Transverse colon (tissue), 4 donors: ENCODE measurements around the gene MLF1. TPM values are rescaled to one million over a fixed set of nuclear protein-coding genes. Genes with fewer than 3 reads are reported as not detected.

Experiments used
- DNase-seq: peaks from one replicate; pipeline ENCODE4 v3.0.0-alpha.2; 2019
- H3K27ac ChIP-seq, 4 donors: fragments of 200-600 bp; sonication (generic); 2 replicates each; pipeline ENCODE4 v1.5.1; 2016 to 2018; ENCODE audit warnings: inconsistent platforms in 4 of 4
- H3K27me3 ChIP-seq: fragments of 200-600 bp; sonication (generic); 2 replicates; pipeline ENCODE4 v1.5.1; 2017; ENCODE audit warnings: inconsistent platforms
- H3K36me3 ChIP-seq, 4 donors: fragments of 200-600 bp; sonication (generic); 2 replicates each; pipeline ENCODE4 v1.5.1; 2017 to 2019; ENCODE audit warnings: inconsistent platforms in 4 of 4
- H3K4me1 ChIP-seq, 4 donors: fragments of 200-600 bp; sonication (generic); 2 replicates each; pipeline ENCODE4 v1.5.1; 2017 to 2020; ENCODE audit warnings: inconsistent platforms in 4 of 4
- H3K4me3 ChIP-seq, 4 donors: fragments of 200-600 bp; sonication (generic); 1 replicate in 1 of 4; 2 replicates in 3 of 4; pipeline versions ENCODE4 v1.5.1 to v1.6.1; 2017 to 2019; ENCODE audit warnings: inconsistent platforms in 4 of 4
- H3K9me3 ChIP-seq, 2 donors: fragments of 200-600 bp; sonication (generic); 2 replicates each; pipeline ENCODE4 v1.5.1; 2017 to 2019; ENCODE audit warnings: inconsistent platforms in 2 of 2
- EP300 ChIP-seq: sonication (generic); formaldehyde crosslinking; IDR thresholded peaks from one replicate; pipeline ENCODE4 v1.6.1; 2017; ENCODE audit warnings: antibody characterized with exemption, low read depth
- POLR2A ChIP-seq: fragments of 450-650 bp; IDR thresholded peaks from one replicate; pipeline ENCODE4 v1.6.1; 2016; ENCODE audit warnings: antibody characterized with exemption, mild to moderate bottlenecking, moderate library complexity
- POLR2AphosphoS5 ChIP-seq, 3 donors: sonication (generic); formaldehyde crosslinking; IDR thresholded peaks; one replicate each; pipeline ENCODE4 v1.6.1; 2016; ENCODE audit warnings: antibody characterized with exemption in 3 of 3
- WGBS, 2 donors: methylation state at CpG; one replicate each; pipeline ENCODE4 v1.1.5; 2018; ENCODE audit warnings: low coverage in 1 of 2; 5-methylcytosine and 5-hydroxymethylcytosine counted together
- in situ Hi-C, 4 donors: fragments of 200-750 bp; cut with MboI; loops; one replicate each; pipeline versions ENCODE4 v1.15.0 to v1.15.1; 2017; ENCODE audit warnings: low sequenced_read_pairs in 3 of 4, low pct_ligation_motif_present in 1 of 4, low pct_unique_long_range_greater_than_20kb in 1 of 4
- intact Hi-C: fragments of 100-400 bp; cut with DNase I; formaldehyde crosslinking; loops from one replicate; pipeline ENCODE4 v1.15.1; 2023; ENCODE audit warnings: low total_unique reads
- total RNA-seq, 4 donors: library from RNA; depleted of rRNA; stranded (reverse); fragments of >200 nt; gene quantifications; one replicate each; pipeline ENCODE4 v1.1.0, GENCODE V29; 2016
- TF ChIP-seq, protein P1 (sequence below), 5 experiments: fragments of 200-600 bp in 3 of 5; fragments of 450-650 bp in 2 of 5; sonication (generic) in 3 of 5; IDR thresholded peaks; 1 replicate in 2 of 5; 2 replicates in 3 of 5; pipeline ENCODE4 v1.5.1; 2016 to 2017; ENCODE audit warnings: antibody characterized with exemption in 5 of 5, inconsistent platforms in 3 of 5, mild to moderate bottlenecking in 2 of 5, moderate library complexity in 1 of 5

The MLF1 gene
- total RNA-seq, 4 donors from 2014 or later, result 0.60 to 21.7 (median 3.6) TPM

DNA sequence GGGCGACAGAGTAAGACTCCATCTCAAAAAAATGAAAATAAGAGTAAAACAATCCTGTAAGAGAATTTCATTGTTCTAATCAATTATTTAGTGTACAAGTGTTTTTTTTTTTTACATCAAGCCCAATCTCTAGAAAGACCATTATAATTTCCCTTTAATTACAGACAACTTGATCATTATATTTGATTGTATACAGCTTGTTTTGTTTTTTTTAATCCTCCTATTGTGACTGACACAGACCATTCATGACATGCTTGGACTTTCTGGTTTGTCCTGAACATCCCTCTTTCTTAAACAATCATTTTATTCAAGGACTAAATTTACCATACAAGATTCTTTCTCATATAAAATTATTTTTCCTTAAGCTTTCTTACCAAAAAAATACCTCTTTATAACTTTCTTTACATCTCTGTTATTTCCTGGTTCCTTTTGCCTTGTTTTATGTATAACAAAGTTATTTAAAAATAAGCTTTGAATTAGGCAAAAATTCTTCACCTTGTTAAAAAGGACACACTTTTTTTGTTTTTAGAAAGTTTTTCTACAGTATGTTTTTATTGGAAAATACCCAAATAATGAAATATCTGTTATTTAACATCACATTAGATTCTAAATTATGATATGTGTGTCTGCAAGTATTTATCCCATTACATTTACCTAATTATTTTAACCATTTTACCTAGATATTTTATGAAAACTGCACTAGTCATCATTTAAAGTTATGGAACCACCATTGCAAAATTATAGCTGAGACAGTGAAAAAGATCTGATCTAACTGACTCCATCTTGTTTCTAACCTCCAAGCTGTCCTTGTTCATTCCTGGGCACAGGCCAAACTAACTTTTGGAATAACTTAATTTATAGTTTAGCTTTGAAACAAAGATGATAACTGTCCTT lies 47.2 kb downstream of the MLF1 start:
- no peaks in the 10 kb centered on the region for H3K36me3 ChIP-seq
- DNase-seq, result no peak
- intact Hi-C loops, result no loop called here
- H3K9me3 ChIP-seq, result peaks cover 0 to 16% of the 10 kb centered on the region in 2 donors
- no peak overlapping the region for H3K4me3 ChIP-seq
- no peaks in the 10 kb centered on the region for H3K27me3 ChIP-seq
- no peak for TF ChIP-seq POLR2A
- TF ChIP-seq, protein P1, sequence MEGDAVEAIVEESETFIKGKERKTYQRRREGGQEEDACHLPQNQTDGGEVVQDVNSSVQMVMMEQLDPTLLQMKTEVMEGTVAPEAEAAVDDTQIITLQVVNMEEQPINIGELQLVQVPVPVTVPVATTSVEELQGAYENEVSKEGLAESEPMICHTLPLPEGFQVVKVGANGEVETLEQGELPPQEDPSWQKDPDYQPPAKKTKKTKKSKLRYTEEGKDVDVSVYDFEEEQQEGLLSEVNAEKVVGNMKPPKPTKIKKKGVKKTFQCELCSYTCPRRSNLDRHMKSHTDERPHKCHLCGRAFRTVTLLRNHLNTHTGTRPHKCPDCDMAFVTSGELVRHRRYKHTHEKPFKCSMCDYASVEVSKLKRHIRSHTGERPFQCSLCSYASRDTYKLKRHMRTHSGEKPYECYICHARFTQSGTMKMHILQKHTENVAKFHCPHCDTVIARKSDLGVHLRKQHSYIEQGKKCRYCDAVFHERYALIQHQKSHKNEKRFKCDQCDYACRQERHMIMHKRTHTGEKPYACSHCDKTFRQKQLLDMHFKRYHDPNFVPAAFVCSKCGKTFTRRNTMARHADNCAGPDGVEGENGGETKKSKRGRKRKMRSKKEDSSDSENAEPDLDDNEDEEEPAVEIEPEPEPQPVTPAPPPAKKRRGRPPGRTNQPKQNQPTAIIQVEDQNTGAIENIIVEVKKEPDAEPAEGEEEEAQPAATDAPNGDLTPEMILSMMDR (IDR thresholded peaks at IDR 0.05), result no peak
- TF ChIP-seq POLR2AphosphoS5 (IDR thresholded peaks at IDR 0.05), result no peak
- TF ChIP-seq EP300, result no peak
- WGBS, 2 donors, result 58 to 63% methylated on average over 1 of the region's 1 CpG
- H3K27ac ChIP-seq, result no peak overlapping the region
- in situ Hi-C loops, result no loop called here
- no peaks in the 10 kb centered on the region for H3K4me1 ChIP-seq

DNA sequence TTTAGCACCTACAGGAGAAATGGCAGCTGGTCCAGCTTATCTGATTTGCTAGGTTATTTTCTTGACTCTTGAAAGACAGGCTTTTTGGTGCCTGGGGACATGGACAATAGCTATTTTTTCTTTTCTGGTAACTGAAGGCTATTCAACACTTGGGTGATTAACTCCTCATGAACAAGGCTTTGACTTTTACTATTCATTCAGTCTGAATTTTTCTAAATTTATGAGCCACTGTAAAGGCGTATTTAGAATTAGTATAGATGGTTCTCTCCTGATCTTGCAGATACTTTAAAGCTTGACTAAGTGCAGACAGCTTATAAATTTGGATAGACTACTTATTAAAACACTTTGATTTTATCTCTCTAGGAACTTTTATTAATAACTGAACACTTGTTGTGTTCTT lies 54.9 kb downstream of the MLF1 start:
- WGBS, 2 donors, result 0 to 84% methylated on average over 1 of the region's 1 CpG
- intact Hi-C loops (no loop called here), in situ Hi-C loops (no loop called here)
- Histone ChIP-seq H3K36me3 (no peaks in the 10 kb centered on the region), H3K4me1 (no peaks in the 10 kb centered on the region), H3K9me3 (peaks cover 0 to 4% of the 10 kb centered on the region in 2 donors), H3K27ac (no peak overlapping the region), H3K4me3 (no peak overlapping the region), H3K27me3 (no peaks in the 10 kb centered on the region)
- TF ChIP-seq EP300 (no peak), POLR2A (no peak)
- DNase-seq, result no peak

GRCh38 chr3:158631981-158632380 lies 61.0 kb downstream of the MLF1 start:
- no peaks in the 10 kb centered on the region for H3K27me3 ChIP-seq
- TF ChIP-seq POLR2A, result no peak
- no peak overlapping the region for H3K27ac ChIP-seq
- no peaks in the 10 kb centered on the region for H3K4me1 ChIP-seq
- DNase-seq, result no peak
- no peak overlapping the region for H3K4me3 ChIP-seq
- no peaks in the 10 kb centered on the region for H3K36me3 ChIP-seq
- H3K9me3 ChIP-seq, result no peaks in the 10 kb centered on the region
- intact Hi-C loops, result no loop called here
- in situ Hi-C loops, result no loop called here

DNA sequence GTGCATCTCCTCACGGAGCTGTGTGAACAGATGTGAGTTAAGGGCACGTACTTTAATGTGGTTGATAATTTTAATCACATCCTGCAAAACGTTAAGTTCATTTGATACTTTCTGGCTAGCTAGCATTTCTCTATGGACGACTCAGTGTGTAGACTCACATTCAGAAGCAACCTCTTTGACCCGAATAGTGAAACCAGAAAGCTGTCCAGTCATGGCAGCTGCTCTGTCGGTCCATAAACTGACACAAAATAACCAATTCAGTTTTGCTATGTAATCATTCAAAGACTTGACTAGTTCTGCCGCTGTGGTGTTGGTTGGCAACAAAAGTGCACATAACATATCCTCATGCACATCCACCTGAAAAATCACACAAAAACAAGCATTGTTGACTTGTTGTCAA lies 69.7 kb downstream of the MLF1 start:
- in situ Hi-C loops (no loop called here), intact Hi-C loops (loop anchor here (10.0 kb wide), 1 partner anchor 1904 kb away; no protein-coding TSS in a partner anchor)
- Histone ChIP-seq H3K36me3 (no peaks in the 10 kb centered on the region), H3K27ac (no peak overlapping the region), H3K4me3 (no peak overlapping the region), H3K9me3 (no peaks in the 10 kb centered on the region), H3K4me1 (peaks cover 0 to 13% (median 6%) of the 10 kb centered on the region in 4 donors), H3K27me3 (no peaks in the 10 kb centered on the region)
- 83 to 85% methylated on average over 7 of the region's 7 CpGs for WGBS, 2 donors
- no peak for DNase-seq
- no peak for TF ChIP-seq POLR2A
- TF ChIP-seq POLR2AphosphoS5 (IDR thresholded peaks at IDR 0.05), result no peak
- TF ChIP-seq EP300, result no peak
- TF ChIP-seq, protein P1 (IDR thresholded peaks at IDR 0.05), result no peak

DNA sequence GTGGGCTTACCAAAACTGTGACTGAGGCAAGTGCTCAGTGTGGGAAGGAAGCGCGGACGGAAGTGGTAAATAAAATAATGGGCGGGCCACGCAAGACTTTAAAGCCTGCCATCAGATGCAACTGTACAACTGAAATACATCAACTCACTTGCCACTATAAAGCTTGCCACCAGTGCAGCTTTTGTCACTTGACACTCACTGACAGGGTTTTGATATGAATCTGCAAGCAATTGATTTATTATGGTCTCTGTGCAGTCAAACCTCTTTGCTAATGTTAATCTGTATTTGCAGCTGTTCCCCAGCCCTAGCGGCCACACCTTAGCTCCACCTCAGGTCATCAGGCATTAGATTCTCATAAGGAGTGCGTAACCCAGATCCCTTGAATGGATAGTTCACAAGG lies 71.0 kb downstream of the MLF1 start:
- H3K36me3 ChIP-seq, result peaks cover 0 to 4% (median 0%) of the 10 kb centered on the region in 4 donors
- in situ Hi-C loops (no loop called here), intact Hi-C loops (loop anchor here (10.0 kb wide), 1 partner anchor 1903 kb away; no protein-coding TSS in a partner anchor)
- WGBS, 2 donors, result 90 to 94% methylated on average over 5 to 7 of the region's 7 CpGs
- H3K4me1 ChIP-seq, result peaks cover 4 to 21% (median 6%) of the 10 kb centered on the region in 4 donors
- no peaks in the 10 kb centered on the region for H3K27me3 ChIP-seq
- no peaks in the 10 kb centered on the region for H3K9me3 ChIP-seq
- DNase-seq, result no peak
- H3K27ac ChIP-seq, result no peak overlapping the region
- H3K4me3 ChIP-seq, result no peak overlapping the region
- no peak for TF ChIP-seq POLR2A
- TF ChIP-seq EP300, result no peak
- TF ChIP-seq, protein P1 (IDR thresholded peaks at IDR 0.05), result no peak
- TF ChIP-seq POLR2AphosphoS5 (IDR thresholded peaks at IDR 0.05), result no peak
